ENCODE data around the gene NDUFB1. TPM values are rescaled to one million over a fixed set of nuclear protein-coding genes. Genes with fewer than 3 reads are reported as not detected.

The NDUFB1 gene
- total and polyA plus RNA-seq, 10 donors: 67.2 to 582 (median 192) TPM

DNA sequence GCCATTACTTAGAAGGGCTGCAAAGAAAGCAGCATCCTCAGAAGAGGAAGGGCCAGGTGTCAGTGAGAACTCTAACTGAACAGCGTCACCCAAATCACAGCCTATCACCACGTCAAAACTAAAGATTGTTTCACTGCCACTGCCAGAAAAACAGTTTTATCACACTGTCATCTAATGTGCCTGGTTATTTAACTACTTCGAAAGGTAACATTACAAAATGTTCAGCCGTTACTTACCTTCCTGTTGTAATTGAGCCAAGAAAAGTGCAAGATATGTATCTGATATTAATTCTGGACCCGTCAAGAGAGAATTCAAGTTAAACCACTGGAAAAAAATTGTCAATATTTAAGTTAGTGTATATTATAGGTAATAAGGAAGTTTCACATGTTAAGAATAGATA, 33.0 kb downstream of the NDUFB1 start:
- Histone ChIP-seq H3K36me3 (peaks cover 4 to 98% (median 57%) of the 10 kb centered on the region in 6 donors), H3K4me1 (no peaks in the 10 kb centered on the region), H3K9me3 (no peaks in the 10 kb centered on the region), H3K27me3 (replicated peaks in 1 of 7) (no peaks in the 10 kb centered on the region), H3K27ac (no peak overlapping the region), H3K4me3 (no peak overlapping the region)
- intact Hi-C loops (cut with DNase I; ENCODE audit: low total_unique reads): no loop called here
- 91 to 96% (median 93%) methylated on average over 5 of the region's 5 CpGs for WGBS, 5 donors
- TF ChIP-seq POLR2A (IDR thresholded peaks at IDR 0.05) (no peak), POLR2AphosphoS5 (IDR thresholded peaks at IDR 0.05) (no peak)
- TF ChIP-seq, protein P1, sequence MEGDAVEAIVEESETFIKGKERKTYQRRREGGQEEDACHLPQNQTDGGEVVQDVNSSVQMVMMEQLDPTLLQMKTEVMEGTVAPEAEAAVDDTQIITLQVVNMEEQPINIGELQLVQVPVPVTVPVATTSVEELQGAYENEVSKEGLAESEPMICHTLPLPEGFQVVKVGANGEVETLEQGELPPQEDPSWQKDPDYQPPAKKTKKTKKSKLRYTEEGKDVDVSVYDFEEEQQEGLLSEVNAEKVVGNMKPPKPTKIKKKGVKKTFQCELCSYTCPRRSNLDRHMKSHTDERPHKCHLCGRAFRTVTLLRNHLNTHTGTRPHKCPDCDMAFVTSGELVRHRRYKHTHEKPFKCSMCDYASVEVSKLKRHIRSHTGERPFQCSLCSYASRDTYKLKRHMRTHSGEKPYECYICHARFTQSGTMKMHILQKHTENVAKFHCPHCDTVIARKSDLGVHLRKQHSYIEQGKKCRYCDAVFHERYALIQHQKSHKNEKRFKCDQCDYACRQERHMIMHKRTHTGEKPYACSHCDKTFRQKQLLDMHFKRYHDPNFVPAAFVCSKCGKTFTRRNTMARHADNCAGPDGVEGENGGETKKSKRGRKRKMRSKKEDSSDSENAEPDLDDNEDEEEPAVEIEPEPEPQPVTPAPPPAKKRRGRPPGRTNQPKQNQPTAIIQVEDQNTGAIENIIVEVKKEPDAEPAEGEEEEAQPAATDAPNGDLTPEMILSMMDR (IDR thresholded peaks at IDR 0.05 in 8 of 11, conservative IDR thresholded peaks at IDR 0.05 in 3 of 11): no peak
- no peak for DNase-seq

DNA sequence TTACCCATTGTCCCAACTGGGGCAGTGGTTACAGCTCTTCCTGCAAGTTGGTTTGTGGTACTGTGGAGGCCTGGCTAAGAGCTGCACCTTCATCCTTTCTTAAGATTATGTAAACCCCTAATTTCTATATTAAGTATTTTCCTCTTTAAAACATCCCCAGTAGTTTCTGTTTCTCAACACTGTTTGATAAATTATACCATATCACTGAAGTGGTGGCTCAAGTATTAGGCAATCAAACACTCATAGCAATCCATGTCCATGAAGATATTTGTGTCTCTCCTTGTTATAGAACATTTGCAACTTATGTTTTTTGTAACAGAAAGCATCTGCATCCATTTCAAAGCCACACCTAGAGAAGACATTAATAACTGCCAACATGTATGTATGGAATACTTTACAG, 47.0 kb downstream of the NDUFB1 start:
- Histone ChIP-seq H3K4me3 (no peak overlapping the region), H3K4me1 (no peaks in the 10 kb centered on the region), H3K9me3 (no peaks in the 10 kb centered on the region), H3K36me3 (peaks cover 0 to 97% (median 60%) of the 10 kb centered on the region in 6 donors), H3K27me3 (replicated peaks in 1 of 7) (no peaks in the 10 kb centered on the region), H3K27ac (no peak overlapping the region)
- intact Hi-C loops (cut with DNase I; ENCODE audit: low total_unique reads): no loop called here
- TF ChIP-seq POLR2AphosphoS5 (IDR thresholded peaks at IDR 0.05) (no peak), POLR2A (IDR thresholded peaks at IDR 0.05) (no peak)
- TF ChIP-seq, protein P1 (IDR thresholded peaks at IDR 0.05 in 8 of 11, conservative IDR thresholded peaks at IDR 0.05 in 3 of 11): no peak
- DNase-seq: no peak

Other genes with a start within 250 kb of the NDUFB1 start
- gene FBLN5, start 174.0 kb downstream of the NDUFB1 start, total RNA-seq: 100 to 1,000 TPM in 5 of 7 donors, 10 to 100 TPM in 2; 98.7 to 396 (median 225) TPM
- gene FBLN5, start 174.0 kb downstream of the NDUFB1 start, polyA plus RNA-seq: 10 to 100 TPM; 26.4 to 61.9 (median 48.2) TPM
- 10 to 100 TPM; 32.9 to 75.7 (median 54.5) TPM for gene TRIP11, start 81.6 kb downstream of the NDUFB1 start, total RNA-seq
- gene TRIP11, start 81.6 kb downstream of the NDUFB1 start, polyA plus RNA-seq: 1 to 10 TPM; 3.0 to 4.5 (median 3.7) TPM
- 10 to 100 TPM; 27.1 to 76.0 (median 43.8) TPM for gene ATXN3, start 15.1 kb downstream of the NDUFB1 start, total RNA-seq
- 10 to 100 TPM in 2 of 3 donors, 1 to 10 TPM in 1; 9.4 to 23.8 (median 13.2) TPM for gene ATXN3, start 15.1 kb downstream of the NDUFB1 start, polyA plus RNA-seq
- 10 to 100 TPM; 32.0 to 59.7 (median 47.8) TPM for gene CPSF2, start 263 bp upstream of the NDUFB1 start, total RNA-seq
- gene CPSF2, start 263 bp upstream of the NDUFB1 start, polyA plus RNA-seq: 1 to 10 TPM; 4.5 to 9.7 (median 7.7) TPM
- 1 to 10 TPM; 2.5 to 8.9 (median 5.4) TPM for gene SLC24A4, start 201.5 kb upstream of the NDUFB1 start, total RNA-seq
- 1 to 10 TPM in 1 of 3 donors, under 1 TPM in 2; 0.29 to 1.1 (median 0.96) TPM for gene SLC24A4, start 201.5 kb upstream of the NDUFB1 start, polyA plus RNA-seq